CD4-positive, alpha-beta T cell treated with Interleukin-4 for 4 hours (primary cell): ENCODE data around the gene CAPN2.

Experiments used
- DNase-seq: peaks from one replicate; pipeline ENCODE4 v3.0.0-alpha.2; 2020

The CAPN2 gene

DNA sequence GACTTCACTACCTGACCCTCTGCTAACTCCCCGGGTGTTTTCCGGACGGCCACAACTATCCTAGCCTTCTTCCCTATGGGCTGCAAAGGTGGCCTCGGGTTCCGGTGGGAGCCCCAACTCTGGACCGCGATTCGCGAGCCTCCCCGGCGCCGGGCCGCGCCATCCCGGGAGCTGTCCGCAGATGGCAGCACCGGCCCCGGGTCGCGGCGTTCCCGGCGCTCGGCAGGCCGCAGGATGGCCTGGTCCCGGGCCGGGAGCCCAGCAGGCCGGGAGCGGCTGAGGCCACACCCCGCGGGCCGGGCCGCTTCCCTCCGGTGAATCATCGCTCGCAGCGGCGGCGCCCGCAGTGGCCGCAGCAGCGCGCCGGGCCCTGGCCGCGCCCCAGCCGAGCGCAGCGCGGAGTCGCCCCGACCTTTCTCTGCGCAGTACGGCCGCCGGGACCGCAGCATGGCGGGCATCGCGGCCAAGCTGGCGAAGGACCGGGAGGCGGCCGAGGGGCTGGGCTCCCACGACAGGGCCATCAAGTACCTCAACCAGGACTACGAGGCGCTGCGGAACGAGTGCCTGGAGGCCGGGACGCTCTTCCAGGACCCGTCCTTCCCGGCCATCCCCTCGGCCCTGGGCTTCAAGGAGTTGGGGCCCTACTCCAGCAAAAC, at the start of gene CAPN2:
TSS of gene CAPN2 (plus strand) at position 346 of the 656 bp plus-strand sequence. CDS start at position 448, 102 bp downstream.
- peak; percentile 66 for DNase-seq

DNA sequence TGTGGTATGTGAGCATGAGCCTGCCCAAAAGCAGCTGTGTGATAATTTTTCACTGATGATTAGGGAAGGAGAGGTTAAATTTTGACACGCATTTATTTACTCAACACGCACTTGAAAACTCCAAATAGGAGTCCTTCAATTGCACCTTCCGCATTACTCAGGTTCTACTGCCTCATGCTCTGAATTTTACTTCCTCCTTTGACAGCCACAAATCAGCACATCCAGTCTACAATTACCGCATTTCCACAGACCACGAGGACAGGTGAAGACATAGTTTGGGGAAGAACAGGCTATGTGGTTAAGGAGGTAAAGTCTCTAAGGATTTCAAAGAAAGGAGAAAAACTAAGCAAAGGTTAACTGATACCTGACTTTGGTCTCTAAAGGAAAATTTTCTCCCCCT, 49.4 kb upstream of the CAPN2 start:
- no peak for DNase-seq

DNA sequence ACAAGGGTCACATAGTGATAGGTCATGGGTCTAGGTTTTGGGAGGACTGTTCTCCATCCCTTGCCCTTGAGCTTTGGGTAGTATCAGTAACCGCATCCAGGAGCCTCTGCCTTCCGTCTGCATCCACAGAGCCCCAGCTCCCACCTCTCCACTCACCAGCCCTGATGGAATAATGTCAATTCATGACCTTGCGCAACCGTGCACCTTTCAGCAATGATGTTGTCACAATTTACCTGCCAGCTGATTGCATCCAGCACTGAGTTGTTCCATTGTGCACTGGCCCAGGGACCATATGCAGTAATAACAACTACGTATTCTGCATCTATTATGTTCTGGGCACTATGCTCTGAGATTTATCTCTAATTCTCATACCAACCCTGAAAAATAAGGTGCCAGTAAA, 48.2 kb upstream of the CAPN2 start:
- no peak for DNase-seq

DNA sequence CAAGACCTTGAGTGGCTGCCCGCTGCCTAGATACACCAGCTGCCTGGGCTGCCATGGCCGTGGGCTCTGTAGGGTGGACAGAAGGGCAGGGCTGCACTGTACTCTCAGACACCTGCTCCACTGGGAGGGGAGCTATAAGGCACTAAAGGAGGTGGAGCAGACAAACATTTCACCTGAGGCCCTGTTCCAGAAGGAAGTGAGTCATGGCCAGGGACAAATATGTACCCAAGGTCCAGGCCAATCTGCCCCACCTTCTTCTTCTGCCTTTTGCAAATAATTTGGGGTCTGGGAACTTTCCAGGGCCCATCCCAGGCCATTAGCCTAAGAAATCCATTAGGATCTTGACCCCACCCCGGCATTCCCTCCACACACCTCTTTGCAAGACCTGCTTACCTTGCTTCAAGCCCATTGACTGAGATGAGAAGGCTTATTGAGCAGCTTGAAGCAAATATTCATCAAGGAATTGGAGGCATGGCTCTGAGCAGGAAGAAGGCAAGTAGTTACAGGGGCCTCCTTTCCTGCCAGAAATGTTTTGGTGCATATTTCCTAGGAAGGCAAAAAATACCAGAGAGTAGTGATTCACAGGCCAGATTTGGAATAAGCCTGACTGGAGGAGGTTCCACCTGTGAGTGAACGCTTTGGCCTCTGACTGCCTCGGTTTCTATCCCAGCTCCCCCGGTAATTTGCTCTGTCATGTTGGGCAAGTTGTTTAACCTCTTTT, 46.6 kb upstream of the CAPN2 start, which contains the start of gene CAPN8:
TSS of gene CAPN8 (minus strand) at position 110 of the 721 bp plus-strand sequence. CDS start at position 55, 55 bp downstream.
- DNase-seq: no peak

DNA sequence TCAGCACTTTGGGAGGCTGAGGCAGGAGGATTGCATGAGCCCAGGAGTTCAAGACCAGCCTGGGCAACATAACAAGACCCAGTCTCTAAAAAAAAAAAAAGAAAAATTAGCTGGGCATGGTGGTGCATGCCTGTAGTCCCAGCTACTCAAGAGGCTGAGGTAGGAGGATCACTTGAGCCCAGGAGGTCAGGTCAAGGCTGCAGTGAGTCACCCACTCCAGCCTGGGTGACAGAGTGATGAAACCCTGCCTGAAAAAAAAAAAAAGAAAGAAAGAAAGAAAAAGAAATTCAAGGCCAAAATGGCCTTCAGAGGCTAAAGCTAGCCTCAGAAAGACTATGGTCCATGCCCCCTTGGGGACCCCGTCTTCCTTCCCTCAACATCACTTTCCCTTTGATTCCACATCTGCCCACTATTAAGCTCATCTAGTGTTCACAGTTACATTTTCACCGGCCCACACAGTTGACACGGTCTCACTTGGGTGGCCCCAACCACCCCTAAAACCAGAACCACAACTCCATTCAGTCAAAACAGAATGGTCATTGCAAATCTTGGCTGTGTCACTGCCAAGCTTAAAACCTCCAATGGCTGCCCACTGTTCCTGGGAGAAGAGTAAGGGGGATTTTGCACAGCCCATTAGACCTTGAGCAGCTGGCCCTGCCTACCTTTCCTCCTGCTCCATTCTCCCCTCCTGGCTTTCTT, 44.7 kb upstream of the CAPN2 start:
- no peak for DNase-seq

GRCh38 chr1:223669003-223669795, 43.1 kb upstream of the CAPN2 start:
- no peak for DNase-seq

- peak; percentile 5 for DNase-seq
Observed at GRCh38 chr1:223670458-223671159, 41.7 kb upstream of the CAPN2 start.

DNA sequence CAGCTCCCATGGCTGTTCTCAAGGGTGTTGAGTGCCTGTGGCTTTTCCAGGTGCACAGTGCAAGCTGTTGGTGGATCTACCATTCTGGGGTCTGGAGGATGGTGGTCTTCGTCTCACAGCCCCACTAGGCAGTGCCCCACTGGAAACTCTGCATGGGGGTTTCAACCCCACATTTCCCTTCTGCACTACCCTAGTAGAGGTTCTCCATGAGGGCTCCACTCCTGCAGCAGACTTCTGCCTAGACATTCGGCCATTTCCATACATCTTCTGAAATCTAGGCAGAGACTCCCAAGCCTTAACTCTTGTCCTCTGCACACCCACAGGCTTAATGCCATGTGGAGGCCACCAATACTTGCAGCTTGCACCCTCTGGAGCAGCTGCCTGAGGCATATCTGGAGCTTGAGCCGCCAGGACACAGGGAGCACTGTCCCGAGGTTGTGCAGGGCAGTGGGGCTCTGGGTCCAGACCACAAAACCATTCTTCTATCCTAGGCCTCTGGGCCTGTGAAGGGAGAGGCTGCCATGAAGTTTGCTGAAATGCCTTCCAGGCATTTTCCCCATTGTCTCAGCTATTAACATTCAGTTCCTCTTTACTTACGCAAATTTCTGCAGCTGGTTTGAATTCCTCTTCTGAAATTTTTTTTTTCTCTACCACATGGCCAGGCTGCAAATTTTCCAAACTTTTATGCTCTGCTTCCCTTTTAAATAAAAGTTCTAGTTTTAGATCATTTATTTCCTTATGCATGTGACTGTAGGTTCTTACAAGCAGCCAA, 38.0 kb upstream of the CAPN2 start:
- no peak for DNase-seq

DNA sequence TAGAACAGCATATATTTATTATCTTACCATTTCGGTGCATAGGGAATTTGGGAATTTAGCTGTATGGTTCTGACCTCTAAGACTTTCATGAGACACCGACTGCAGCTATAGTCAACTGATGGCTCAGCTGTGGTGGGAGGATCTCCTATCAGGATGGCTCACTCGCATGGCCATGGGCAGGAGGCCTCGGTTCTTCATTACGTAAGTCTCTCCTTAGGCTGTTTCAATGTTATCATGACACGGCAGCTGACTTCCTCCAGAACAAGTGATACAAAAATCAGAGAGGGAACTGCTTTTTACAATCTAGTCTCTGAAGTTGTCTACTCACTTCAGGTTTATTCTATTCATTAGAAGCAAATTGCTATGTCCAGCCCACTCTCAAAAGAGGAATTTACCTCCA, 33.5 kb upstream of the CAPN2 start:
- DNase-seq: no peak

DNA sequence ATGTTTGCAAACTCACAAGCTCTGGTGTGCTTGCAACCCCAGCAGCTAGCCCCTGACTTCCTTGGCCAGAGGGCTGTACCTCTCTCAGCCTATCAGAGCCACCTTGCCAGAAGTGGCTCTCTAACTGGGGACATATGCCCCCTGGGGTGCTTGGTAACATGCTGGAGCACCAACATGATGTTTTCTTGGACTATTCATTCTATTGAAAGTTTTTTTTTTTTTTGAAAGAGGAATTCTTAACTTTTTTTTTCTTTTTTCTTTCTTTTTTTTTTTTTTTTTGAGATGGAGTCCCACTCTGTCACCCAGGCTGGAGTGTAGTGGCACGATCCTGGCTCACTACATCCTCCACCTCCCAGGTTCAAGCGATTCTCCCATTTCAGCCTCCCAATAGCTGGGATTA, 32.2 kb upstream of the CAPN2 start:
- DNase-seq: no peak

GRCh38 chr1:223682502-223682901, 29.8 kb upstream of the CAPN2 start:
- no peak for DNase-seq

- DNase-seq: peak; percentile 60
Observed at GRCh38 chr1:223683586-223684487, 28.5 kb upstream of the CAPN2 start.

GRCh38 chr1:223684488-223684792, 27.9 kb upstream of the CAPN2 start:
- DNase-seq: no peak

DNA sequence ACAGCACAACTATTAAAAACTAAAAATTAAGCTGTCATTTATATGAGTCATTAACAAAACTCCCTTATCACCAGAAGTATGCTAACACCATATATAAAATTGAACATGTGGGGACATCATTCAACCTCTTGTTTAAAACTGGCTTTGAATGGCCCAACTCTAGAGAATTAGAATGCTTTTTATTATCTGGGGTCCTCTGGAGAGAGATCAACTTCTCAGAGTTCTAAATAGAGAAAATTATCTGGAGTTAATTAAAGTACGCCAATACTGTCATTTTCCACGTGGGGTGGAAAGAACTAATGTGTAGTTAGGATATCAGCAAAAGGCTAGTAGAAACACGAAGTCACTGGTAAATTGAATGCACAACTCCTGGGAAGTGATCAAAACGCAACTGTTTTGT, 21.2 kb upstream of the CAPN2 start:
- no peak for DNase-seq

GRCh38 chr1:223695014-223695548, 17.3 kb upstream of the CAPN2 start:
- no peak for DNase-seq

DNA sequence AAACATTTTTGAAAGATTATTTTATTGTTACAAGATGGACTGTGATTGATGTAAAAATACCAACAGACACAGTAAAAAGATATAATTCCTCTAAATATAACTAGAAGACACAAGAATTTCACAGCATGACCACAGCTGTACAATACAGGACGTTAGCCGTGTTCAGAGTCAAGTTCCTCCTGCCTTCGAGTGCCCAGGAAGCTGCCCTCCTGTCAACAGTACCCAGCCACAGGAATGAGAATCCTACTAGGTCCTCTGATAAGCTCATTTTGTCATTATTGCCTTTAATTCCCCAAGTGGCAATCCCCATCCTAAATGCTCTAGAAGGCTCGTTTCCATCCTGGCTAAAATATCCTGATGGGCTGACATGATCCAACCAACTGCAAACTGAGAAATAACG, 16.4 kb upstream of the CAPN2 start:
- DNase-seq: no peak

DNA sequence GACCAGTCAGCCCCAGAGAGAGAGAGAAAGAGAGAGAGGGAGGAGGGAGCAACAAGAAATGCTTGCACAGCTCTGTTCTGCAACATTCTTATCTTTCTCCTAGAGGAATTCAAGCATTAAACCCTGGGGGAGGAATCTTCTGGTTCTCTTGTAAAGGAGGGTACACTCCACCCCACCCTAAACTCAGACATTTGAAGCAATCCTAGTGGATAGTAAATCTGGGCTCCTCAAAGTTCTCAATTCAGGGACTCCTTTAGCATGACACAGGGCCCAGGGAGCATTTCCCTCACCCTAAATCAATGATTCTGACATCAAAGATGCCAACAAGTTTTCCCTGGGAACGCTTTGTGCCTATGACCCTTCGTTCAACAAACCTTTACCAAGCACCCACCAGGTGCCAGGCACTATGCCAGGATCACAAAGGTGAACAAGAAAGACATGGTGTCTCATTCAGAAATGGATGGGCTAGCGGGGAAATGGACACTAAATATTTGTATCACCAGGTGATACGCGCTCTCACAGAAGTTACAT, 11.9 kb upstream of the CAPN2 start:
- no peak for DNase-seq

GRCh38 chr1:223700942-223701637, 11.2 kb upstream of the CAPN2 start:
- DNase-seq: no peak
